HG03442 (cell line): Measurements from ENCODE around the gene SLC9A8.

ENCODE experiments used
- ATAC-seq: cut with Tn5 transposase; IDR thresholded peaks from one replicate; pipeline ENCODE4 v1.9.1; 2021; ENCODE audit warnings: mild to moderate bottlenecking, moderate library complexity; ENCODE audit not compliant: unreplicated experiment

The SLC9A8 gene

DNA sequence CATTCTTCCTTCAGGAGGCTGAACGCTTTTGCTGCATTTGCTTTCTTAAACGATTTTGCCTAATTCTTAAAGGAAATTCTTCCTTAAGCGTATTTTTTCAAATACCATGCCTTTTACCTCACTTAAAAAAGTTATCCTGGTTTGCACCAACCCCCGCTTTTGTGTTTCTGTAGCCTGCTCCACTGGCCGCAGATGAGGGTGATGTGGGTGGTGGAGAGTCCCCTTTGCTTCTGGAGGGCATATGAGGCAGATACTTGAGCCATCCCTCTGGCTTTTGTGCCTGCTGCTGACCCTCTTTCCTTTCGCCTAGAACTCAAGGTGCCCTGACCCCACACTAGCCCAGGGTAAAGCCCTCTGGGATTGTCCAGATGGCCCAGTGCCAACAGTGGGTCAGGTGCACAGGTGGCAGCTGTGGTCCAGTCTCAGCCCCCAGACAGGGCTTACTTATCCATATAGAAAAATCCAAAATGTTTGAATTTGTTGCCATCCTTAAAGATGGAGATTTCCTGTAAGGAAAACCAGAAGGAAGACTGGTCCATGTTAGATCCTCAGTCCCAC is 58.8 kb downstream of the SLC9A8 start:
- ATAC-seq, result no peak

DNA sequence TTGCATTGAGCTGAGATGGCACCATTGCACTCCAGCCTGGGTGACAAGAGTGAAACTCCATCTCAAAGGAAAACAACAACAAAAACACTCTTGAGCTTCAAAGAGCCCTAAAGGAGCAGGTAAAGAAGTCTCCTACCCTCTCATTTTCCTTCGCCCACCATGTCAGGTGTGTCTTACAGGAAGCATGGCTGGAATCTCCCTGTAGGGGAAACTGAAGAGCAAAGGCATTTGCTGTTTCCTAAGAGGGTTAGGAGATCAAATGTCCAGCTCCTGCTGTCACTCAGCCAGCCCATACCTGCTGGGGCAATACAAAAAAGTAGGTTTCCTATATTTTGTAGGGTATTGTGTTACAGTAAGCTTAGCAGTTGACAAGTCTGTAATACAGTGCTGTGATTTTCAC is 59.4 kb downstream of the SLC9A8 start:
- ATAC-seq, result no peak

DNA sequence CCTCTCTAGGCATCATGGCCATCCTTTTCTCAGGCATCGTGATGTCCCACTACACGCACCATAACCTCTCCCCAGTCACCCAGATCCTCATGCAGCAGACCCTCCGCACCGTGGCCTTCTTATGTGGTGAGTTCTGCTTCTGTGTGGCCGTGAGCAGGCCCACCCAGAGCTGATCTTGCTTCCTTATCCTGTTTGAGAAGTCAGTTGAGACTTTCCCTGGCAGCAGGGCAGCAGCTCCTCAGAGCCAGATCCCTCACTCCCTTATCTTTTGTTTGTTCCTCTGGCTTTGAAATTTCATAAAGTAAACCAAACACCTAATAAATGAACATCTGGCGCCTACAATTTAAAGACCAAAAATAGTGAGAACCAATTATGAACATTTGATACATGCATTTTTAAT is 62.1 kb downstream of the SLC9A8 start:
- no peak for ATAC-seq

DNA sequence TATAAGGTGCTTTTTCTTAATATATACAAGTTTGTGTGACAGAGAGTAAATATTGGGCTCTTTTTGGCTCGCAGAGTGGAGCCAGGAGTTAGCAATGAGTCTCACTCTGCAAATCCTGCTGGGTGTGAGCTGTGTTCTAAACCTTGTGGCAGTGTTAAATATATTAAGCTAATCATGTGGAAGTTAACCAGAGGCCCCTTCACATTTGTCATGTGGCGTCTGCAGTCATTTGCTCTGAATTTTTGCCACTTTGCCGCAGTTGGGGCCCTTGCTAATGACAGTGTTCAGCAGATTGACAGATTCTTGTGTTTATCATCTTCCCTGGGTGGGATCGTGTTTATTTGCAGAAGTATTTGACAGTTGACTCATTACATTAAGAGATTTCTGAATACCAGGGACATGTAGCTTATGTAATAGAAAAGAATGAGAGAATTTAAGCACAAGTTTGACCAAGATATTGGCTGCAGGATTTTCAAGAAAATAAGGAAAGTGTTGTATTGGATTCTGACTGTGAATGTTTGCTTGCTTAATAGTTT is 64.8 kb downstream of the SLC9A8 start:
- no peak for ATAC-seq

DNA sequence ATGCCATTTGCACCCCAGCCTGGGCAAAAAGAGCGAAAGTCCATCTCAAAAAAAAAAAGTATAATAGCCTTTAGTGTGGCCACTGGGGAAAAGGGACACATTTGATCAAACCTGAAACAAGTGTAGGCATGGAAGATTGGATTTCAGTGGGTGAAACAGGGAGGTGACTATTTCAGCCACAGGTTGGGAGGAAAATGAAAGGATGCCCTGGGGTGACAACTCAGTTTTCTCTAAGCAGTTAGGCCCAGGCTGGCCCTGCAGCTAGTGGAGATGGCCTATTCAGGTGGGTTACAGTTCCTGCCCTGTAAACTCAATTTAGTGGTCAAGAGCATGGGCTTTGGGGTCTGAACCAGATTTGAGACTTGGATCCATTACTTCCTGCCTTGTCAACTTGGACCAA is 66.3 kb downstream of the SLC9A8 start:
- no peak for ATAC-seq

DNA sequence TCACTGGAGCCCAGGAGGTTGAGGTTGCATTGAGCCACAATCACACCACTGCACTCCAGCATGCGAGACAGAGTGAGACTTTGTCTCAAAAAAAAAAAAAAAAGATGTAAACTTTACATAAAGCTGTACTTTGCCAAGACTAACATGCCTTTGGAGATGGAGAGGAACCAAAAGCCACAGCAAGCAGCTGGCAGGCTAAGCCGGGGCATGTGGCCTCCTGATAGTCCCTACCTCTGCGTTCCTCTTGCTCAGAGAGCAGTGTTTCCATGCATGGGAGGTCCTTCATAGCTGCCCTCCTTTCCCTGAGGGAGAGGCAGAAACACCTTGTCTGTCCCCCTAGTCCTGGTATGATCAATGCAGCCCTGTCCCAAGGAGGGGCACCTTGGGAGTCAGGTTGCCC is 67.5 kb downstream of the SLC9A8 start:
- ATAC-seq, result no peak

DNA sequence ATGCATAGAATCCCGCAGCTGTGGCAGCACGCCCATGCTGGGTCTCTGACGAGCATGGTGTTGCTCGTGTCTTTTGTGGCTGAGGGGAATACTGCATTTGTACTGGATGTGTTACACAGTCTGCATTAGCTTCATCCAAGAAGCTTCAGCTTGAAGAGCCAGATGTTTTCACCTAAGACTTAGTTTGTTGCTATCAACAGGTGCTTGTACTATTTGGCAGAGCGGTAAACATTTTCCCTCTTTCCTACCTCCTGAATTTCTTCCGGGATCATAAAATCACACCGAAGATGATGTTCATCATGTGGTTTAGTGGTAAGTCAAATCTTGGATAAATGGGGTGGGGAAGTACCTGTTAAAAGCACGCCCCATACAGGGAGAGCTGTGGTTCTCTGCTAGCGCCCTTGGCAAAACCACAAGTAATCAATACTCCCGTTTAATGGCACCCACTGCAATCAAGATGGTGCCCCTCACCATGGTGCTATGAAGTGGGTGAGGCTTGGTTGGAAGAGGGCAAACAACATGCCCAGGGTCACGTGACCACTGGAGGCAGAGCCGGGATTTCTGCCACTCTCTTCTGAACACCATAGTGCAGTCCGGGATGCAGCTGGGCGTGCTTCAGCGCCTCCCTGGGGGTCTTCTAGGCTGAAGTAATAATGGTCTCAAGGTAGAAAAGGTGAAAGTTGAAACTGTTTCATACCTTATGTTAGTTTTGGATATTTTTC is 68.3 kb downstream of the SLC9A8 start:
- no peak for ATAC-seq

DNA sequence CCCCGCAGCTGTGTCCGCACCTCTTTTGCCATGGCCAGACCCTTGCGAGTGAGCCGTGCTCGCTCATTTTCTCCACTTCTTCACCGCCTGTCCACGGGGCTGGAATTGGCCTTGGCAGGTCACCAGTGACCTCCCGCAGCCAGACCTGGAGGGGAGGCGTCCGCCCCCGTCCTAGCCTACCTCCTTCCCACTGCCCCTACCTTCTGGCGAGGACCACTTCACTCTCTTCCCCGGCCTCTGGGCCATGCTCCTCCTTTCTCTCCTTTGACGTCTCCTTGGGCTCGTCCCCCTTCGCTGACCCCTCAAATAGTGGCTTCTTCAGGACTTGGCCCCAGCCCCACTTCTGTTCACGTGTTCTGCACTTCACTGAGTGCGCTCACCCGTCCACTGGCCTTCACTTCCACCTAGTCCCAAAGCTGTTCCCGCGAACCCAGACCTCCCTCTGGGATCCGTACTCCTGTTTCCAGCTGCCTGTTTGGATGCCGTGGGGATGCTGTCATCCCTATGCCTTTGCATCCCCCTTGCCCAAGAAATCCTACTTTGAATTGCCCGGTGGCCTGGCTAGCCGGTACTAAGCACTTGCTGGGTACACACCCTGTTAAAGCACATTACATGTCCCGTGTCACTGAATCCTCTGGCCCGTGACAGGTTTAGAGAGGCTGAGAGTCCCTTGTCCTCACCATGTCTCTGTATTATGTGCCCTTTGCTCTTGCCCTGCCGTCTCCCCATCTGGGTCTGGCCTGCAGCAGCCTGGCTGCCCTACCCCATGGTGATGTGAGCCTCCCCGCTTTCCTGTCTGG is 69.7 kb downstream of the SLC9A8 start:
- ATAC-seq, result no peak

DNA sequence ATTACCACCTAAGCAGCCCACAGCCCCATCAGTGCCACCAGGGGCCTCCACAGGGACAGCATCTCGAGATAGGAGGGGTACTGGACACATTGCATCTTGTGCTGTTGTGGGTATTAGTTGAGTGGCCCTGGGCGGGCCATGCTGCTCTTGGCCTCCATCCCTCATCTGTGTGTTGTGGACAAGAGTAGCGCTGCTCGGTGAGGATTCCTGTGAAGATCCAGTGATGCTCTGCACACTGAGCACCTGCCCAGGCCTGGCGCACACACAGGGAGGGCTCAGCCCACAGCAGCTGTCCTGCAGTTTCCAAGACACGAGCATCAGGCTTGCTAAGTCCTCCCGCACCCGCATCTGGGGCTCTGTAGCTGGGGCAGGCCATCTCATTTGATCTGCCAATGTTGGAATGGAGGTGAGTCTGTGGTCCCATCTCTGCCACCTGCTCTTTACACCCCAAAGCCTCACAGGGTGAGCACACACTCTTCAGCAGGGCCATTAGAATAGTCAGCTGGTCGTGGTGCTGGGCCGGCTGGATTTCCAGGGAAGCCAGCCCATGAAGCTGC is 70.7 kb downstream of the SLC9A8 start:
- ATAC-seq, result no peak

DNA sequence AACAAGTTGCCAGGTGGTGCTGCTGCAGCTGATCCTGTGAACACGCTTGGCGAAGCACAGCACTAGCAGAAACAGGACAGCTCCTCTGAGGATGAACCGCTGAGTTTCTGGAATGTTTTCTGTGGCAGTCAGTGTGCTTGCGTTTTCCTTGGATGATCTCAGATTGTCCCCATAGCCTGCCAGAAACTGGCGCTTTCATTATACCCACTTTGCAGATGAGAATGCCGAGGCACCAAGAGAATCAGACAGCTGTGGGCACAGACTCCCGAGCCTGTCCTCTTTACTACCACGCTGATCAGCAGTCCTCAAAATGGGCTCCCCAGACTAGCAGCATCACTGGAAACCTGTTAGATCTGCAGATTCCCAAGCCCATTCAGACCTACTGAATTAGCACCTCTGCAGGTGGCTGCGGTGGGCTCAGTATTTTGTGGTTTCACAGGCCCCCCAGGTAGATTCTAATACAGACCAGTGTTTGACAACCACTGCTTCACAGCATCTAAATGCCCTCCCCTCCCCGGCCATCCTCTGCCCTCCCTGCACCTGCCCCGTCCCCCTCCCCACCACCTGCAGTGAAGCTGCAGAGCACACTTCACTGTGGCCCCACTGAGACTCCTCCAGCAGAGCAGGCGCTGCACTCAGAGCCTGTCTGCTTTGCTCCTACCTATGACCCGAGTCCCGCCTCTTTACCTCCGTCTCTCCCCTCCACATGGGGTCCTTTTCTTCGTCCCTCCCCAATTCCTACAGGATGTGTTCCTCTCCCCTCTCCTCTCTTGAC is 73.1 kb downstream of the SLC9A8 start:
- ATAC-seq, result no peak

DNA sequence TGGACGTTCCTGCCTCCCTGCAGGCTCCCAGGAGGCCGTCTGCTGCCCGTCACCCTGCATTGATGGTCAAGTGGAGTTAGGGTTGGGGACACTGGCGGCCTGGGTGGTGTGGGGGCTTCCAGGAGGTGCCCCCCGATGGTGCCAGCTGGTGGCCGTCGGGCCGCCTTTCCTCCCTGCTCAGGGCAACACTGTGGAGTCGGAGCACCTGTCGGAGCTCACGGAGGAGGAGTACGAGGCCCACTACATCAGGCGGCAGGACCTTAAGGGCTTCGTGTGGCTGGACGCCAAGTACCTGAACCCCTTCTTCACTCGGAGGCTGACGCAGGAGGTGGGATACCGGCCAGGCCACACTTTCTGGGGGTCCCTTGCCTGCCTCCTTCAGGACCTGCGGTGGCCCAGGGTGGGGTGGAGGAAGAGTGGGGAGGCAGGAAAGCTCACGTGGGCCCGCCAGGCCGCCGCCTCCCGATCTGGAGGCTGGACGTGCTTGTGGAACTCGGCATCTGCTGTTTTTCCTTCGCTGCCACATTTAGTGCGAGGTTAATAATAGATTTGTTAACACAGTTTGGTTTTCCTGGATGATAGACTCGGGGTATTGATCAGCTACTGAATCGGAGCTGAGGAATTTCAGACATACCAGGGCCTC is 74.1 kb downstream of the SLC9A8 start:
- ATAC-seq, result no peak

DNA sequence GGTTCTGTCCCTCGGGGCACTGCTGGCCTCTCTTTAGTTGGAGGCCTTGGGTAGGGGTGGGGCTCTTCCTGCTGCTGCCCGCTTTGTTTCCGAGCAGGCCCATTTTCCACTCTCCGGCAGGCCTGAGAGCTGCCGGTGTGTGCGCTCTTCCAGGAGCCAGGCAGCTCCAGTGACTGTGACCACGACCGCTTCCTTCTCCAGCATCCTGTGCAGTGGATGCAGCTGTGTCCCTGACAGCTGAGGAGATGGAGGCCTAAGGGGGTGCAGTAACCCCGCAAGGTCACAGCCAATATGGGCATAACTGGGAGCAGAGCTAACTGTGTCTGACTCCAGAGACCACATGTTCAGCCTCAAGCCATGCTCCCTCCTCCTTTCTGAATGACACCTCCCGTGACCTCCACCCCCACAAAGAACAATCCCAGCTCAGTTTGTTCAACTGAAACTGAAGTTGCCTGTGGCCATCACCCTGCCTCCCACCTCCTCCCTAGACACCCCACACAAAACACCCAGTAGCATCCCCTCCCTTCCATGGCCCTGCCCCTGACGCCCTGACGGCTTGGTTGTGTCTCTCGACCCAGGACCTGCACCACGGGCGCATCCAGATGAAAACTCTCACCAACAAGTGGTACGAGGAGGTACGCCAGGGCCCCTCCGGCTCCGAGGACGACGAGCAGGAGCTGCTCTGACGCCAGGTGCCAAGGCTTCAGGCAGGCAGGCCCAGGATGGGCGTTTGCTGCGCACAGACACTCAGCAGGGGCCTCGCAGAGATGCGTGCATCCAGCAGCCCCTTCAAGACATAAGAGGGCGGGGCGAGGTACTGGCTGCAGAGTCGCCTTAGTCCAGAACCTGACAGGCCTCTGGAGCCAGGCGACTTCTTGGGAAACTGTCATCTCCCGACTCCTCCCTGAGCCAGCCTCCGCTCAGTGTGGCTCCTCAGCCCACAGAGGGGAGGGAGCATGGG is 74.9 kb downstream of the SLC9A8 start:
- ATAC-seq, result no peak

DNA sequence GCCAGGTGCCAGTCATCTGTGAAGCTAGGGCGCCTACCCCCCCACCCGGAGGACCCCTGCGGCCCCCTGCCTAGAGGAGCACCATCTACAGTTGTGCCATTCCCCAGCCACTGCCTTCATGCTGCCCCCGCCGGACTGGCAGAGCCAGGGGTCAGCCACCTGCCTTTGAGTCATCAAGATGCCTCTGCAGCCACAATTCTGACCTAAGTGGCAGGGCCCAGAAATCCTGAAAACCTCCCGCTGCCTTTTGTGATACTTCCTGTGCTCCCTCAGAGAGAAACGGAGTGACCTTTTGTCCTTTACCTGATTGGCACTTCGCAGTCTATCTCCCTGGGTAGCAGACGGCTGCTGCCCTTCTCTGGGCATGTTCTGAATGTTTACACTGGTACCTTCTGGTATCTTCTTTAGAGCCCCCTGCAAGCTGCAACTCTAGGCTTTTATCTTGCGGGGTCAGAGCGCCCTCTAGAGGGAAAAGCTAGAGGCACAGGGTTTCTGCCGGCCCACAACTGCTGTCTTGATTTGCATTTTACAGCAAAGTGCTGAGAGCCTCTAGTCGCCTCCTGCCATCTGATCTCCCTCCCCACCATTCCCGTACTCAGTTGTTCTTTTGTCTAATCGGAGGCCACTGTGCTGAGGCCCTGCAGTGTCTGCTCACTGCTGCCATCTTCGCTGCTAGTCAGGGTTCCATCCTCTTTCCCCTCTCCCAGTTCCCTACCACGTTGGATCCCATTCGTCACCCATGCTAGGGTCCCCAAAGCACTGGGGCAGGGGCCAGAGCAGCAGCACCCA is 75.8 kb downstream of the SLC9A8 start:
- ATAC-seq, result no peak

DNA sequence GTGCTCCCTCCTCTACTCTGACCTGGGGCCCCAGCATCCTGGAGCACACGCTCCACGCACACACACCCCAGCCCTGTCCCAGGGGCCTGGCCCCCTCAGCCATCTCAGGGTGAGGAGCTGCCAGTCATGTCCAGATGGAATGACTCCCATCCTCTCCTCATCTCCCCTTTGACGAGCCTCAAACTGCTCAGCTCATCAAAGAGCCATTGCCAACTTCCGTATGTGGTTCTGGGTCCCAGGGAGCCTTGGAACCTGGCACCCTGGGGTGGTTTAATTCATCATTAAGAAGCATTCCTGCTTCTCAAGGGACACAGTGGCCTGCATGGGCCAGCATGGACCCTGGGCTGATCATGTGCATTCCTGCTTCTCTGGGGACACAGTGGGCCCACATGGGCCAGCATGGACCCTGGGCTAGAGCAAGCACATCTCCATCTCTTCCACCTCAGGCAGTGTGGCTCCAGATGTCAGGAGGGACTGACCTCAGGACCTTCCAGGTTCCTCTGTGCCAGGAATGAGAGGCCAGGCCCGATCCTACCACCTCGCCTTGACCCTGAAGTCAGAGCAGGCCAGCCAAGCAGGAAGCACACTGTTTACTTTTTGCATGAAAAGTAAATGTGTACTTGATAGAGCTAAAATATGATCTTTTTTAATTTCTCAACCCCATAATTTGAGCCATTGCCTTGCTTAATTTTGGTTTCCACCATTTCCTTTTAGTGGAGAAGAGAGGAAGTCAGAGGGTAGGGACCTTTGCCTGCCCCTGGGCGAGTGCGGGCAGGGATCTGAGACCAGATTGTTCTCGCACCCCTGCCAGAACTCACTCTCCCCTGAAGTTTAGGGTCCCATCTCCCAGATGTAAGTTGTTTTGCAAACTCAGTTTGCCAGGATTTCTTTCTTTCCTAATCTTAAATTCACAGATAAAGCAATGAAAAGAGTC is 76.6 kb downstream of the SLC9A8 start:
- no peak for ATAC-seq

DNA sequence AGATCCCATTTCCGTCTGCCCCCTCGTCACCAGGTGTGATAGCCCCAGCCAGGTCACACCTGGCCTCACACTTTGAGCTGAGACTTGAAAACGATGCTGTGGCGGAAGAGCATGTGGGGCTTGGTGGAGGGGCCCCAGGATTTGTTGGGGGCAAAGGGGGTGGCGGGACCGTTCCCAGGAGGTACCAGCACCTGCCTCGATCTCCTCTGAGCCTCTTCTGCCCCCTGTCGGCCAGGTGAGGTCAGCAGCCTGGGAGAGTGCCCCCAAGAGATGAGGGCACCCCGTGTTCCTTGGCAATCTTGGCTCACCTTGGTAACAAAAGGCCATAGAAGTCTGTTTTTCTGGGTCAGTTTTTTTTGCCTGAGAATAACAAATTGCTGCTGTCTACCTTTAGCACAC is 77.3 kb downstream of the SLC9A8 start:
- ATAC-seq, result no peak

DNA sequence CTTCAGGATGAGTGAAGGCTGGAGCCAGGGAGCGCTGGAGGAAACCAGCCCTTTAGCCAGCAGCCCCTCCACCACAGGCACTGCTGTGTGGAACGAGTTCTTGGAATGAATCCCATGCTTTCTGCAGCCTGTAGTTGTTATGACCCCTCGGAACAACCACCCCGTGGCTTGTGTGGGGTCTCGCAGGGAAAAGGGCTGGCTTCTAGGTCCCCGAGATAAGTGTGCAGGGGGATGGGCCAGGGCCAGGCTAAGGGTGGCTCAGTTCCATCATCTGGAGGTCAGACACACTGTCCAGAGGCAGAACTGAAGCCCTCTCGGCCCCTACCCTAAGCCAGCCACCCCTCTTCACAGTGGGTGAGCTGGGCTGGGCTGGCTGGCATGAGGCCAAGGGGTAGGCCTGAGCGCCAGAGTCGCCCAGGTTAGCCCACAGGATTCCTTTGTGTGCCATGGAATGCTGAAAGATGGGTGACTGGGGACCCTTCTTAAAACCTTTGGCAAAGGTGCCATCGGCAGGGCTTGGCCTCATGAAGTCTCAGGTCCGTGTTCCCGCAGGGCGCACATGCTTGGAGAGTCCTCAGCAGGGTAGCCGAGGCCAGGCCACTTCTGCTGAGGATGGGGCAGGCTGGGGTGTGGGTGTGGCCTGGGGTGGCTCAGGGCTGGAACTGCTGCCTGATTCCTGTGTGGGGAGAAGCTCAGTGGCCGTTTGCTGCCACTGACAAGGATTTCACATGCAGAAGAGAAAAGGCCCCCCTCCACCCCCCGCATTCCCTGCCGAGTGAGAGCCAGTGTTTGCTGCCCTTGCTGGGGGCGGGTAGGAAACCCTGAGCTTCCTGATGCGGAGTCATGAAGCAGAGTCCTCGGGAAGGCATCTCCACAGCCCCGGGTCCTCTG is 78.1 kb downstream of the SLC9A8 start:
- ATAC-seq, result no peak
